ENCODE results near the gene STPG4. TPM values are rescaled to one million over a fixed set of nuclear protein-coding genes. Genes with fewer than 3 reads are reported as not detected.
A peak's percentile ranks its signal among the peaks of the same experiment; 100 is the strongest.

STPG4 gene
- total RNA-seq, 1 experiment from 2014 or later: 0.79 TPM

DNA sequence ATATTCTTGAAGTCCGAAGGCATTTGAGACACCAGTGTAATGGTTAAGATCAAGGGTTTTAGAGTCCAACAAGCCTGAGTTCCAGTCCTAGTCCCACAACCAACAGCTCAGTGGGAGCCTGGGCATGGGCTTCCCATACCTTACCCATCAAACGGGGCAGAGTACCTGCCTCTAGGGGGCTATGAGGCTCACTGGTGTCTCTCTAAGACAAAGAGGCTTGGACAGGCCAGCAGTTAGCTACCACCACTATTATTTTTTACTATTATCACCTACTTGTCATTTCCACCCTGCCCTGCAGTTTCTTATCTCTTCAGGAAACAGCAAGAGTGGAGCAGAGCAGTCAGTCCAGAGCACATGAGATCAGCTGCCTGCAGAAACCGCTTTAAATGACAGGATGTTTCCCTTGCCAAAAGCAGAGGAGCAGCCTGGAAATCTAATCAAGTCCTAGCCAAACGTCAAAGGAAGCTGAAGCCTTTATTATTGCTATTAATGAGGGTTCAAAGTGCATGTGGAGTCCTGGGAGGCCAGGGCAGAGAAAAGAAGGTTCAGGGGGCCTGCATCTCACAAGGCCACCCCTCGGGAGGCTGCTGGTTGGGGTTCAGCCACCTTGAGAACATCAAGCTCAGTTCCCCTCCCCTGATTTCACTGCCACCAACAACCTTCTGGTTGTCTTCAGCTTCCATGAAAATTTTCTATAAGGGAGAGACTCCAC is 66.6 kb downstream of the STPG4 start:
- H3K9me3 ChIP-seq: no peaks in the 10 kb centered on the region
- POLR2A ChIA-PET: interaction anchor here (1.2 to 1.6 kb wide), 2 partner anchors 9 to 11 kb away, joined by 4 to 10 read pairs; no protein-coding TSS in a partner anchor
- DNase-seq: peak in 1 of 2 experiments; percentile 38
- TSS peak; percentile 77 for BruUV-seq (replicated peaks)
- no peaks in the 10 kb centered on the region for H3K36me3 ChIP-seq (ENCODE audit: control insufficient read depth, insufficient read depth, low read length)
- Mint-ChIP-seq H3K9me3 (ENCODE audit: unreplicated experiment) (no peaks in the 10 kb centered on the region), H3K4me3 (ENCODE audit: unreplicated experiment) (no peak overlapping the region), H3K36me3 (ENCODE audit: insufficient read depth, unreplicated experiment) (peaks cover 7% of the 10 kb centered on the region), H3K4me1 (ENCODE audit: low read depth, unreplicated experiment) (peaks cover 43% of the 10 kb centered on the region), H3K27ac (ENCODE audit: unreplicated experiment) (peak overlapping the region; percentile 63), H3K27me3 (ENCODE audit: insufficient read depth, unreplicated experiment) (no peaks in the 10 kb centered on the region)
- intact Hi-C loops (cut with micrococcal nuclease; ENCODE audit: unreplicated experiment): no loop called here
- peaks cover 35% of the 10 kb centered on the region for H3K4me1 ChIP-seq
- H3K27me3 ChIP-seq (replicated peaks; ENCODE audit: control insufficient read depth, insufficient read depth, low read length): no peaks in the 10 kb centered on the region
- no peak overlapping the region for H3K4me3 ChIP-seq (ENCODE audit: low read depth, low read length)
- CTCF ChIA-PET: interaction anchor here (0.6 to 2.0 kb wide), 3 partner anchors 9 to 594 kb away, joined by 3 to 19 read pairs (median 4); no protein-coding TSS in a partner anchor
- TF ChIP-seq, protein P1, sequence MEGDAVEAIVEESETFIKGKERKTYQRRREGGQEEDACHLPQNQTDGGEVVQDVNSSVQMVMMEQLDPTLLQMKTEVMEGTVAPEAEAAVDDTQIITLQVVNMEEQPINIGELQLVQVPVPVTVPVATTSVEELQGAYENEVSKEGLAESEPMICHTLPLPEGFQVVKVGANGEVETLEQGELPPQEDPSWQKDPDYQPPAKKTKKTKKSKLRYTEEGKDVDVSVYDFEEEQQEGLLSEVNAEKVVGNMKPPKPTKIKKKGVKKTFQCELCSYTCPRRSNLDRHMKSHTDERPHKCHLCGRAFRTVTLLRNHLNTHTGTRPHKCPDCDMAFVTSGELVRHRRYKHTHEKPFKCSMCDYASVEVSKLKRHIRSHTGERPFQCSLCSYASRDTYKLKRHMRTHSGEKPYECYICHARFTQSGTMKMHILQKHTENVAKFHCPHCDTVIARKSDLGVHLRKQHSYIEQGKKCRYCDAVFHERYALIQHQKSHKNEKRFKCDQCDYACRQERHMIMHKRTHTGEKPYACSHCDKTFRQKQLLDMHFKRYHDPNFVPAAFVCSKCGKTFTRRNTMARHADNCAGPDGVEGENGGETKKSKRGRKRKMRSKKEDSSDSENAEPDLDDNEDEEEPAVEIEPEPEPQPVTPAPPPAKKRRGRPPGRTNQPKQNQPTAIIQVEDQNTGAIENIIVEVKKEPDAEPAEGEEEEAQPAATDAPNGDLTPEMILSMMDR (IDR thresholded peaks at IDR 0.05; ENCODE audit: insufficient read depth in 1 of 2, low read depth in 1 of 2, low read length in 1 of 2, severe bottlenecking in 1 of 2, unreplicated experiment in 1 of 2): peak in 1 of 2 experiments; percentile 30

DNA sequence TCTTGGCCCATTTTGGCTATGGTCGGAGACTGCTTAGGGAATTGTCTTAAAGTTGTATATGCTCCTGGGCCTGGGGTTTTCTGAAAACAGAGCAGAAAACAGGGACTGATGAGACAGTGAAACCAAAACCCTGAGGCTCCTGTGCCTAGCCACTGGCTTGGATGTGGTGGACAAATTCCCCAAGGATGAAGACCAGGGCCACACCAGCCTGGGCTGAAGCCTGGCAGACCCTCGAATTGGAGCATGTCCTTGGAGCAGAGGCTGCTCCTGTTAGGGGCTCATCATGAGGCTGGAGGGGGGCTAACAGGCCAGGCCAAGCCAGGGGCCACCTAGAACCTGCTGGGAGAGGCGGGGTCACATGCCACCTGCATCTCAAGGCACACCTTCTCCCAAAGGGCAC is 68.1 kb downstream of the STPG4 start:
- no peaks in the 10 kb centered on the region for H3K36me3 ChIP-seq (ENCODE audit: control insufficient read depth, insufficient read depth, low read length)
- ChIA-PET CTCF (no interaction called here), POLR2A (no interaction called here)
- H3K4me3 ChIP-seq (ENCODE audit: low read depth, low read length): no peak overlapping the region
- no peaks in the 10 kb centered on the region for H3K9me3 ChIP-seq
- H3K4me3 Mint-ChIP-seq (ENCODE audit: unreplicated experiment): no peak overlapping the region
- H3K9me3 Mint-ChIP-seq (ENCODE audit: unreplicated experiment): no peaks in the 10 kb centered on the region
- intact Hi-C loops (cut with micrococcal nuclease; ENCODE audit: unreplicated experiment): no loop called here
- no peaks in the 10 kb centered on the region for H3K27me3 Mint-ChIP-seq (ENCODE audit: insufficient read depth, unreplicated experiment)
- no TSS peak for BruUV-seq (replicated peaks)
- no peak for DNase-seq
- H3K27ac Mint-ChIP-seq (ENCODE audit: unreplicated experiment): no peak overlapping the region
- peaks cover 42% of the 10 kb centered on the region for H3K4me1 ChIP-seq
- TF ChIP-seq, protein P1 (IDR thresholded peaks at IDR 0.05; ENCODE audit: insufficient read depth in 1 of 2, low read depth in 1 of 2, low read length in 1 of 2, severe bottlenecking in 1 of 2, unreplicated experiment in 1 of 2): no peak
- H3K27me3 ChIP-seq (replicated peaks; ENCODE audit: control insufficient read depth, insufficient read depth, low read length): no peaks in the 10 kb centered on the region
- H3K36me3 Mint-ChIP-seq (ENCODE audit: insufficient read depth, unreplicated experiment): peaks cover 7% of the 10 kb centered on the region
- peaks cover 43% of the 10 kb centered on the region for H3K4me1 Mint-ChIP-seq (ENCODE audit: low read depth, unreplicated experiment)

DNA sequence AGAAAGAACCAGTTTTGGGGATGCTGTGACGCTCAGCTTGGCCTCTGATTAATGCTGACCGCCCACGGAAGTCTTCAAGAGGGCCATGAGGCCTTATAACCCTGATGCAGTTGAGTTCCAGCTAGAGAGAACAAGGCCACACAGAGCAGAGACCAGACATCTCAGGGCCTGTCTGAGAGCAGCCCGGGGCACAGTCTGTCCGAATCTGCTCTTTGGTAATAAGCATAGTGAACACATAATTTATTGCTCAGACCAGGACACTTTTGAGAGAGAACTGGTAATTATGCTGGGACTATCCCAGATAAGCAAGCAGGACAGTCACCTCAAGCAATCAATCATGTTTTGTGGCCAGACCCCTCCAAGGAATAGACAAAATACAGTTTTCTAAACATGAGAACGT is 68.5 kb downstream of the STPG4 start:
- ChIA-PET CTCF (no interaction called here), POLR2A (no interaction called here)
- Histone ChIP-seq H3K4me1 (peaks cover 42% of the 10 kb centered on the region), H3K27me3 (replicated peaks; ENCODE audit: control insufficient read depth, insufficient read depth, low read length) (no peaks in the 10 kb centered on the region), H3K36me3 (ENCODE audit: control insufficient read depth, insufficient read depth, low read length) (no peaks in the 10 kb centered on the region), H3K9me3 (no peaks in the 10 kb centered on the region), H3K4me3 (ENCODE audit: low read depth, low read length) (no peak overlapping the region)
- DNase-seq: no peak
- intact Hi-C loops (cut with micrococcal nuclease; ENCODE audit: unreplicated experiment): no loop called here
- no peaks in the 10 kb centered on the region for H3K27me3 Mint-ChIP-seq (ENCODE audit: insufficient read depth, unreplicated experiment)
- no peak overlapping the region for H3K4me3 Mint-ChIP-seq (ENCODE audit: unreplicated experiment)
- TF ChIP-seq, protein P1 (IDR thresholded peaks at IDR 0.05; ENCODE audit: insufficient read depth in 1 of 2, low read depth in 1 of 2, low read length in 1 of 2, severe bottlenecking in 1 of 2, unreplicated experiment in 1 of 2): no peak
- H3K4me1 Mint-ChIP-seq (ENCODE audit: low read depth, unreplicated experiment): peaks cover 43% of the 10 kb centered on the region
- BruUV-seq (replicated peaks): no TSS peak
- peak overlapping the region; percentile 9 for H3K27ac Mint-ChIP-seq (ENCODE audit: unreplicated experiment)
- peaks cover 7% of the 10 kb centered on the region for H3K36me3 Mint-ChIP-seq (ENCODE audit: insufficient read depth, unreplicated experiment)
- no peaks in the 10 kb centered on the region for H3K9me3 Mint-ChIP-seq (ENCODE audit: unreplicated experiment)
